HG02588 (cell line): ENCODE measurements around the gene OR51Q1.
A peak's percentile ranks its signal among the peaks of the same experiment; 100 is the strongest.

Source experiments
- ATAC-seq: cut with Tn5 transposase; IDR thresholded peaks from one replicate; pipeline ENCODE4 v1.9.1; 2021; ENCODE audit warnings: mild to moderate bottlenecking, moderate library complexity; ENCODE audit not compliant: unreplicated experiment

OR51Q1 gene

DNA sequence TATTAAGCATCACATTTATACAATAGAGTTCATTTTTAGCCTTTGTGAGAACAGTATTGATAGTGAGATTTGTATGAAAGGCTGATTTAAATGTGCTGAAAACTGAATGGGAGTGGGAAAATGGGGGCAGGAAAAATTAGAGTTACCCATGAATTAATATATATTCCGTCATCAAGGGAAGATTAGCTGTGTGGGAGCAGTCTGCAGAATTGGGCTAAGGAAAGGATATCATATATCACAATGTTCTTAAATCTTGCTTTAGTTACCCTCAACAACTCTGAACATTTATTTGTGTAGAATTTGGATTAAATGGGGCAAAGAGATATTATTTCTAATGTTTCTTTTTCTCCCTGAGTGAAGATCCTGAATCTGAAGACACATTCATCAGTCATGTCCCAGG, at the start of gene OR51Q1:
Gene OR51Q1, plus strand, starts transcription at position 301 of the 400 bp plus-strand sequence. Its CDS starts 90 bp downstream, at position 391.
- no peak for ATAC-seq

DNA sequence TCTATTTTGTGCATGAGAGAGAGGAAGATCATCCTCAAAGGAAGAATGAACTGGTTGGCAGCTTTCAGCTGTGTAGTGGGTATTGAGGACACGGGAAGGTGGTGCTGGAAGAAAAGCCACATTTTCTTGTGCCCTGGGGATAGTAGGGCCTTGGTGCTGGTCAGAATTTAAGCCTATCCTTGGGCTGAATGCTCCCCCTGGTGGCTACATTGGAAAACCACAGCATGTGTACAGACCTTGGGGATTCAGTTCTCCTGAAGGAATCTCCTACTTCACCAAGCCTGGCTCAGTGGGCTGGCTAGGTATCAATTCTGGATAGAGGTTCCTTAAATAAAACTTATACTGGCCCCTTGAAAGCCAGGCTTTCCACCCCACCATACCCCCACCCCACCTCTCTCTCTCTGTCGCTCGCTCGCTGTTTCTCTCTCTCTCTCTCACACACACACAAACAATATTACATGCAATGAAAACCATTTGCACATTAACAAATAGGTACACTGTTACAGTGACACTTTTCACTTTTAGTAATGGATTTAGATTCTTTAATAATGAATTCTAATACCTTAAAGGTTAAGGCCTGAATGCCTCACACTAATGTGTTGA, 41.1 kb upstream of the OR51Q1 start:
- peak; percentile 96 for ATAC-seq

DNA sequence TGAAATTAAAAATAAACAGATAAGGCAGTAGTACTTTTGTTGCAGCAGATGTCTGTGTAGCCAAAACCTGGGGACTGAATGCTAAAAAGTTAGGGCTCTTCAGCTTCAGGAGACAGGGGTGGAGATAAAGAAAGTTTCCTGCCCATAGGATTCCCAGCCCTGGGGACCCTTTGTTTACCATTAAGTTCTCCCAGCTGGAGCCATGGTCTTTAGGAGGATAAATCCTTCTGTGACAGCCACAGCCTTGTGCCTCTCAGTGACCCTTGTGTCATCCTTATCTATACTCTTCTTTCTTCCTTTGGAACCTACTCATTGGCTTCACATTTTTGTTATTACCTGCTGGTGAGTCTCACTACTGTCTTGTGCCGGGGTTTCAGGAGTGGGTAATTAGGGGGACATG, 38.3 kb upstream of the OR51Q1 start, which contains the start of gene OR51M1:
Gene OR51M1, plus strand, starts transcription at position 237 of the 400 bp plus-strand sequence. CDS start 5,587 bp downstream, outside the sequence.
- ATAC-seq: no peak

GRCh38 chr11:5384335-5384734, 37.6 kb upstream of the OR51Q1 start:
- ATAC-seq: no peak

DNA sequence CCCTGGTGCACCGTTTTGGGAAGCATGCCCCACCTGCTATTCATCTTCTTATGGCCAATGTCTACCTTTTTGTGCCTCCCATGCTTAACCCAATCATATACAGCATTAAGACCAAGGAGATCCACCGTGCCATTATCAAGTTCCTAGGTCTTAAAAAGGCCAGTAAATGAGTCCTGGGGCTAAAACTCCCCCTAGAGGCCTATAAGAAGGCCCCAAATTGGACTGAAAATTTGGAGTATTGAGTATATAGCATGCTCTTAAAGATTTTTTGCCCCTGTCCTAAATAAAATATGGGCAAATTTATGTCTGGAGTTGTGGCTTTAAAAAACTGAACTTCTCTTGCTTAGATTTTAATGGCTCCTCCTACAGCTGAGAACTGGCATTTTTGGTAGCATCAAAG, 31.7 kb upstream of the OR51Q1 start:
- no peak for ATAC-seq

GRCh38 chr11:5394091-5394490, 27.8 kb upstream of the OR51Q1 start:
- ATAC-seq: no peak

GRCh38 chr11:5398936-5399335, 23.0 kb upstream of the OR51Q1 start:
- no peak for ATAC-seq

DNA sequence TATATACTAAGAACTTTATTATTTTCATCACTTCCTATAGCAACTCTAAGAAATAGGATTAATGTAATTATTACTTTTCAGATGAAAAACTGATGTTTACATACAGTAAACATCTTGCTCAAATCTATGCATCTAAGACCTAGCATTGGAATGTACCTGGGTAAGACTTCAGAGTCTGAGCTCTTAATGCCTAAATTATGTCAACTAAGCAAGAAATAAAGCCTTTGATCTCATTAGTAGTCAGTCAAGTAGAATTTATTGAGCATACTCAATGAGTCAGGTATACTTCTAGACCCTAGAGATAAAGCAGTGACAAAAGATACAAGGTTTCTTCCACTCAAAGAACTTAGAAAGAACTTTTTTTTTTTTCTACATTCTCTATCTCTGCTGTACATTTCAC, 16.7 kb upstream of the OR51Q1 start:
- ATAC-seq: no peak

- no peak for ATAC-seq
Measured at GRCh38 chr11:5420993-5421392, 918 bp upstream of the OR51Q1 start.

GRCh38 chr11:5423131-5423530, 1.2 kb downstream of the OR51Q1 start:
- no peak for ATAC-seq

GRCh38 chr11:5441414-5441813, 19.5 kb downstream of the OR51Q1 start, which contains the start of gene OR51I1:
Gene OR51I1, minus strand, starts transcription at chr11:5441514. Its CDS starts 0 bp downstream, at chr11:5441514.
- no peak for ATAC-seq

GRCh38 chr11:5443835-5444393, 22.0 kb downstream of the OR51Q1 start:
- ATAC-seq: no peak

DNA sequence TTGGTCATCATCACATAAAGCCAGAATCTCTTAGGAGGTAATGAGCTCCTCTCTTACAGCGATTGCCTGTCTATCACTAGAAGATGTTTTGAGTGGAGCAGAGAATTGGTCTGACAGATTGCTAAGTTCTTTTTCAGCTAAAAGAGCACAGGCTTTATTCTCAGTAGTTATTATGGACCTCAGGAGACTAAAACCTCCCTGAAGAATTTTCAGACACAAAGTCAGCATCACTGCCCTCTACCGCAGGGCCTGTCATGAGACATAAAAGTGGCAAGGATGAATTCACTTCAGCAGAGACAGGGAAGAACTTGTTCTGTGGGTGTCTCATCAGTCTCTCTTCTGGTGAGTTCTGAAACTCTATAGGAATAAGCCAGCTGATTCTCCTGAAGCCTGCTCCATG, 27.1 kb downstream of the OR51Q1 start, which contains the start of gene OR51I2:
Gene OR51I2, plus strand, starts transcription at position 301 of the 400 bp plus-strand sequence. CDS start 4,166 bp downstream, outside the sequence.
- no peak for ATAC-seq

DNA sequence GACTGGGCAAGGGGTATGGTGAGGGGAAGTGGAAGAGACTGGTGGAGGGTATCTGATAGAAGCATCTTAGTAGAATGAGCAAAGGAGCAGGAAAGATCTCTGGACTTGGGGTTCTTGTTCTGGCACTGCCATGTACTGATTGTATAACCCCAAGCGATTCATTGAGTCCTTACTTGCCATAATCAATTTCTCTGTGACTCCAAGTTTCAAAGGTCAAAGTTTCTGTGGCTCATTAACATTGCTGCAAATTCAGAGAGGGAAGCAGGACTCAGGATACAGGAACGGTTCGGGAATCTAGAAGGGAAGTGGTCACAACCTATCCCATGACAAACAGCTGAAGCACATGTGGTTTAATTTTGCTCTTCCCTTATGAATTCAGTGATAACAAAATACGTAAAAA, 27.5 kb downstream of the OR51Q1 start:
- ATAC-seq: no peak

- no peak for ATAC-seq
Measured at GRCh38 chr11:5460983-5461621, 39.2 kb downstream of the OR51Q1 start.

DNA sequence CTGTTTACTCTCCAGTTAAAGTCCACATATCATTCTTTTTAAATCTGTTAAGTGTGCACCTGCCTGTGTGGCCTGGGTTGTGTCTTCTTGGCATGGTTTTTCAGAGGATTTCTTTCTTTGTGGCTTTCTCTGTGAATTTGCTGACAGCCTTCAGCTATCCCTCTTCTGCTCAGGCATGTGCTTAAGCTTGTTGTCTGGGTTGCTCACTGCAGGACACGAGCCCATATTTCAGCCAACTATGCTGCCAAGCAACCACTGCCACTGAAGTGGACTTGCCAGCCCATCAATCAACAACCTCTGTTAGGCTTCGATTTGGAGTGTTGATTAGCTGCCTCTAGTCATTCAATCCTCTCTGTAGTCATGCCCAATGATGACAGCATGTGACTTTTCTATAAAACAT, 45.6 kb downstream of the OR51Q1 start:
- ATAC-seq: no peak
